GM19467 (cell line): Measurements from ENCODE around the gene MAGI2.

ENCODE experiments used
- ATAC-seq: cut with Tn5 transposase; IDR thresholded peaks from one replicate; pipeline ENCODE4 v1.9.1; 2021; ENCODE audit warnings: mild to moderate bottlenecking, moderate library complexity; ENCODE audit not compliant: unreplicated experiment

The MAGI2 gene

GRCh38 chr7:78448911-78449310, 1004.6 kb downstream of the MAGI2 start:
- ATAC-seq, result no peak

DNA sequence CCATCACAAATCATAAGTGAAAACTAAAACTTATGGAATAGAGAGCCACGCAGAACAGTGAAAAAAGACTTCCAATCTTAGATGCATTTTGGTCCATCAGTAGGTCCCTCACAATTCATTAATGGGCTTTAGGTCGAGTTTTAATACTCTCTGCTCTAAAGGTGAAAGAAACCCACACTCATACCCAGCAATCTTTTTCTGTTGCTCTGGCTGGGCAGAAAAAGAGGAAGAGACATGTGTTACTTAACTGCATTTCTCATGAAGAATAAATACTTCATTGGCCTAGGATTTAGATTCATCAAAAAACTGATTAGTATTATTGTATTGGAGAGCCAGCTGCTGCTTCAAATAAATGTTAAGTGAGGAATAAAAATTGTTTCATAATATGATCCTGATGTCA, 1009.2 kb downstream of the MAGI2 start:
- ATAC-seq, result no peak

DNA sequence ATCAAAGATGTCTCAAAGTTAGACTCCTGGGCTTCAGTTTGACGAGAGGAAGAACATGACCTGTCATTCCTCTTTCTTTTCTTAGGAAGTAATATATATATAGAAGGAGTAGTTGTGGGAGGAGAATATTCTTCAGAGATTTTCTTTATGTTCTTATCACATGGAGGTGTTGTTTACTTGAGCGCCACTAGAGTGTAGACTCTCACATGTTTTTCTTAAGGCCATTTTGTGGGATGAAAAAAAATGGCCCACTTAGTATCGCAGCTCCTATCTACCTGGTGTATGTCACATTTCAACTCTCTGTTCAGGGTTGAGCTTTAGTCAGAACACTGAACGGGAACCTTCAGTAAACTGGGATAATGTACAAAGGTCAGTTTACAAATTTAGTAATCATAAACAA, 1009.7 kb downstream of the MAGI2 start:
- ATAC-seq, result no peak

- ATAC-seq, result no peak
Measured at GRCh38 chr7:78441737-78442136, 1011.7 kb downstream of the MAGI2 start.

DNA sequence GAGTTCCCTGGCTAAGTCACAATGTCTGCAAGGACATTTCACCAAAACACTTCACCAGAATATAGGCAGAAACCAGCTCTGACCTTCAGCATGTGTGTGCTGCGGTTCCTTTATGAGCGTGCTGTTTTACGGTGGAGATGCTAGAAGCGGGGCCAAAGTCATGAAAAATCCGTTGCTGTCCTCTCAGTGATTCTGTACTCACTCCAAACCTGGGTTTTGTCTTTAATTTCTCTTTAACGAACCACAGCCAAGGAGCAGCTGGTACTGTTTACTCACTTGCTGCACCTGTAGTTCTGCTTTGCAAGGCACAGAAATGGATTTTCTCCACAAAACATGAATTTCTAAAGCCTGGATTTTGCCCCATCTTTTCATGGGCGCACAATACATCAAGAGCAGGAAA, 1015.0 kb downstream of the MAGI2 start:
- ATAC-seq, result no peak

- ATAC-seq, result no peak
Measured at GRCh38 chr7:78437118-78437517, 1016.3 kb downstream of the MAGI2 start.

- no peak for ATAC-seq
Measured at GRCh38 chr7:78435355-78435754, 1018.1 kb downstream of the MAGI2 start.

- ATAC-seq, result no peak
Measured at GRCh38 chr7:78434281-78434680, 1019.2 kb downstream of the MAGI2 start.

- ATAC-seq, result no peak
Measured at GRCh38 chr7:78433421-78433820, 1020.0 kb downstream of the MAGI2 start.

DNA sequence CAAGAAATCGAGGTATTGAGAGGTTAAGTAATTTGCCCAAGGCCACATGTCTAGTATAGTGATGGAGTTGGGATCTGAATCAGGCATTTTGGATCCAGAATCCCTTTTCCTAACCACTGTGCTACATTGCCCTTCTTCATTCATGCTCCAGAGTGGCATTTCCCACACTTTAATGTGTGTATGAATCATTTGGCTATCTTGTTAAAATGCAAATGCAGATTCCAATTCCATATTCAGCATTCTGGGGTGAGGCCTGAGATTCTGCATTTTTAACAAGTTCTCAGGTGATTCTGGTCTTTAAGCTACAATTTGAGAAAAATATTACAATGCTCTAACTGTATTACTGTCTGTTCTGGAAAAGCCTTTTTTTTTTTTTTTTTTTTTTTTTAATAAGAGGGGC, 1023.6 kb downstream of the MAGI2 start:
- no peak for ATAC-seq

GRCh38 chr7:78427209-78427608, 1026.3 kb downstream of the MAGI2 start:
- ATAC-seq, result no peak

- ATAC-seq, result no peak
Measured at GRCh38 chr7:78420001-78420400, 1033.5 kb downstream of the MAGI2 start.

DNA sequence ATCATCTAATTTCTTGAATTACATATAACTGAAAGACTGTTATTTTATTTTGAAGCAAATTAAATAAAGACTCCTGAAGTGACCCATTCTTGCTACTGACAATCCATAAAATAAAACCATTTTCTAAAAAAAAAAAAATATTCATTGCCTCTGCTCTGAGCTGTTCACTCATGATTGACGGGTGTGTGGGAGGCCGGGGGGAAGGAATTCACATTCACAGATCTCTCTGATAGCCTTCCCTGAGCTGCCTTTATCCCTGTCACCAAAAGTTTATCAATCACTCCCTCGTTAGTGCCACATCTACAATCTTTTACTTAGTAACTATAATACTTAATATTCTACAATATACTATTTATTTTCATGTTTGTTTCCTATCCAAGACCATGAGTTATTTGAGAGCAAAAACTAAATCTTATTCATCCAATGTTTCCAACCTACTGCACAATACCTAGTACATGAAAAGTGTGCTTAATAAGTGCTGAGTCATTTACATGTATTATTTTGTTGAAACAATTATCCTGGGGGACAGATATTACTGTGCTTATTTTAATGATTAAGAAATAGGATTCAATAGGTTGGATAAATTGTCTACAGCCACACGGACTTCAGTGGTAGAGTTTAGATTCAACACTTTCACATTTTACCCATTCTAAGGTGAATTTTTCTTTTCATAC, 1036.2 kb downstream of the MAGI2 start:
- ATAC-seq, result no peak

- no peak for ATAC-seq
Measured at GRCh38 chr7:78413568-78413967, 1039.9 kb downstream of the MAGI2 start.

- ATAC-seq, result no peak
Measured at GRCh38 chr7:78412216-78412858, 1041.1 kb downstream of the MAGI2 start.

DNA sequence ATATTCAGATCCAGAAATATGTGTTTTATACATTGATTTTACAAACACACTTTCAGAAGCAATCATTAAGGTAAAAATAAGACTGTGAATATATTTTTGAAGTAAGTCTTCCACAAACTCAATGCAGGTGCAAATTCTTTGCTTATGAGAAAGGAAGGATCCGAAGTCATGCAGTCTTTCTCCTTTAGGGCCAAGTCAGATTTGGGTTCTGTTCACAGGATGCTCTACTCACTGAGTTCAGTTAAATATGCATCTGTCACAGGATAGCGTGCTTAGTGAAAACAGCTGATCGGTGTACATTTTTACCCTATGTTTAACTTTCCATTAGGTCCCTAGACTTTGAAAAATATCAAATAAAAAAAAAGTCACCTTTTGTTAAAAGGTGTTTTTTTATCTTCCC, 1046.4 kb downstream of the MAGI2 start:
- no peak for ATAC-seq

DNA sequence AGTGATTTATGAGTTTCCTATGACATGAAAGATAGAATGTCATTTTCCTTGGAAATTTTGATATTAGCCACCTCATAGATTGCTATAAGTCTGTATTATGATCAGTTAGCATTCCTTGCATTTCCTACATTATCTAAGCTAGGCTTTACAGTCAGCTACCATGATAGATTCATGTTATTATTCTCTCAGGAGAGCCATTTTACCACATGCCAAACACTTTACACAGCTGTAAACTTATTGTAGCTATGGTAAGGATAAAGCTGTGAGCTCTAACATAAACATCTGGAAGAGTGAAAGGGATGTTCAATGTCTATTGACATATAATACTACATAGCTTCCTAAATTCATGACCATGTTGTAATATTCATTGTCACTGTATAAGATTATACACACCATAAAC, 1046.9 kb downstream of the MAGI2 start:
- ATAC-seq, result no peak

GRCh38 chr7:78402096-78402495, 1051.4 kb downstream of the MAGI2 start:
- no peak for ATAC-seq

DNA sequence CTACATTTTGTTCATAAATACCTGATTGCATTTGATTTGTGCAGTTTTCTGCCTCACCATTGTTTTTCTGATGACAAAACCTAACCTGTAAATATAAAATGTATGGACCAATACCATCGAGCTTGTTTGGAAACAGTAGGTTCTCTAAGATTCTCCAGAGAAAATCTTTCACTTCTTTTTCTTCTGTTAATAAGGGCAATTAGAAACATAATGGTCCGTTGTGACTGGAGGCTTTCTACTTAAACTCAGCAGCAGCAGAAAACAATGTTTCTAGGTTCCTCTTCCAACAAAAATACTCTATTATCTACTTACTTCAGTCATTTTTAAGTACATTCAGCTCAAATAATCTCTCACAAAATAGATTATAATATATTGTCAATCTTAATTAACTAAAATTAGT, 1053.4 kb downstream of the MAGI2 start:
- no peak for ATAC-seq

DNA sequence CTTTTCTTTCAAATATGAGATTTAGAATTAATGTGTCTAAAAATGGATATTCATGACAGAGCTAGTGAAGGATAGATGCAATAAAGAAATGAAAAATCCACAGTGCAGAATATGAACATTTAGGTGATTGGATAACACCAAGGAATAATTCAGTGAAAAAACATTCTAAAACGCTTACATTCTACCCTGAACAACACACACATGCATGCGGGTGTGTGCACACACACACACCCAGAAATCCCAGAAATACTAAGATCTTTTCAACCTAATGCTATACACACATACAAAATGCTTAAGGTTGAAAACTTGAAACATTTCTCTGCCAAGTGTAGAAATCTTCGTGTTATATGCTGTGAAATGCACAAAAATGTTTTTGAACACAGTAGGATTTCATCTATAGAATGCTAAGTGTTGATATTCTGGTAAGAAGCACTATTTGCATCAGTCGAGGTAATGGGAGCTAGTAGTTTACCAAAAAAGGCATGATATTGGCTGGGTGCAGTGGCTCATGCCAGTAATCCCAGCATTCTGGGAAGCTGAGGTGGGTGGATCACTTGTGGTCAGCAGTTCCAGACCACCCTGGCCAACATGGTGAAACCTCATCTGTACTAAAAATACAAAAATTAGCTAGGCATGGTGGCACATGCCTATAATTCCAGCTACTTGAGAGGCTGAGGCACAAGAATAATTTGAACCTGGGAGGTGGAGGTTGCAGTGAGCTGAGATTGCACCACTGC, 1054.3 kb downstream of the MAGI2 start:
- no peak for ATAC-seq

GRCh38 chr7:78398576-78398975, 1054.9 kb downstream of the MAGI2 start:
- ATAC-seq, result no peak

DNA sequence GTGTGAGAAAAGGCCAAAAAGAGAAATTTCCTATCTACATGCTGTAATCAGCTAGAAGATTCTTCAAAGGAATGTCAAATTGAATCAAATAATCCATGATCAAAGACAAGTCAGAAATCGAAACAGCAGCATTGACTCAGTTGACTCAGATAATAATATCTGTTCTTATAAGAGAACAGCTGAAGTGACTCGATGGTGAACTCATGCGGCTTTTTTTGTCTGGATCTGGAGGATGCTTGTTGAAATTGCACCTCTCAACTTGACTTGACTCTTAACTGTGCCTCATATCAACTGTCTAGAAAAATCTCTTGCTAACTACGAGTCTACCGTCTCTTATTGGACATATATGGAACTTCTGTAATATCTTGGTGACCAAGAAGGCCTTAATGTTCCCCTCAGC, 1055.4 kb downstream of the MAGI2 start:
- ATAC-seq, result no peak
